GM19035 (cell line): ENCODE measurements around the gene ZFYVE21.
A peak's percentile ranks its signal among the peaks of the same experiment; 100 is the strongest.
"Not testable (repeated sequence)": the region's sequence is repeated elsewhere in the genome, so short reads cannot be mapped to it uniquely, and the experiment has no call there.

ENCODE experiments used
- ATAC-seq: cut with Tn5 transposase; IDR thresholded peaks from one replicate; pipeline ENCODE4 v1.9.1; 2021; ENCODE audit not compliant: unreplicated experiment

The ZFYVE21 gene

GRCh38 chr14:103758059-103758776 lies 42.6 kb downstream of the ZFYVE21 start:
- no peak for ATAC-seq

GRCh38 chr14:103762036-103762435 lies 46.4 kb downstream of the ZFYVE21 start:
- no peak for ATAC-seq

GRCh38 chr14:103762541-103762940 lies 46.9 kb downstream of the ZFYVE21 start:
- no peak for ATAC-seq

- ATAC-seq, result peak; percentile 55
Measured at GRCh38 chr14:103763730-103764488, 48.3 kb downstream of the ZFYVE21 start.

- no peak for ATAC-seq
Measured at GRCh38 chr14:103765526-103765925, 49.9 kb downstream of the ZFYVE21 start.

GRCh38 chr14:103767336-103767894 lies 51.8 kb downstream of the ZFYVE21 start:
- ATAC-seq, result no peak

GRCh38 chr14:103770500-103770899 lies 54.9 kb downstream of the ZFYVE21 start:
- no peak for ATAC-seq

GRCh38 chr14:103770902-103771301 lies 55.3 kb downstream of the ZFYVE21 start:
- ATAC-seq, result no peak

- ATAC-seq, result no peak
Measured at GRCh38 chr14:103772078-103772712, 56.6 kb downstream of the ZFYVE21 start.

GRCh38 chr14:103773521-103773920 lies 57.9 kb downstream of the ZFYVE21 start:
- ATAC-seq, result no peak

GRCh38 chr14:103775506-103775905 lies 59.9 kb downstream of the ZFYVE21 start:
- no peak for ATAC-seq

- ATAC-seq, result not testable (repeated sequence)
Measured at GRCh38 chr14:103776319-103776718, 60.7 kb downstream of the ZFYVE21 start.

- no peak for ATAC-seq
Measured at GRCh38 chr14:103782376-103782775, 66.8 kb downstream of the ZFYVE21 start.
